ENCODE measurements around the gene DBET. TPM values are rescaled to one million over a fixed set of nuclear protein-coding genes. Genes with fewer than 3 reads are reported as not detected.
"Not testable (repeated sequence)": the region's sequence is repeated elsewhere in the genome, so short reads cannot be mapped to it uniquely, and the experiment has no call there.

DBET gene
- polyA plus RNA-seq, 2 donors, result not detected

DNA sequence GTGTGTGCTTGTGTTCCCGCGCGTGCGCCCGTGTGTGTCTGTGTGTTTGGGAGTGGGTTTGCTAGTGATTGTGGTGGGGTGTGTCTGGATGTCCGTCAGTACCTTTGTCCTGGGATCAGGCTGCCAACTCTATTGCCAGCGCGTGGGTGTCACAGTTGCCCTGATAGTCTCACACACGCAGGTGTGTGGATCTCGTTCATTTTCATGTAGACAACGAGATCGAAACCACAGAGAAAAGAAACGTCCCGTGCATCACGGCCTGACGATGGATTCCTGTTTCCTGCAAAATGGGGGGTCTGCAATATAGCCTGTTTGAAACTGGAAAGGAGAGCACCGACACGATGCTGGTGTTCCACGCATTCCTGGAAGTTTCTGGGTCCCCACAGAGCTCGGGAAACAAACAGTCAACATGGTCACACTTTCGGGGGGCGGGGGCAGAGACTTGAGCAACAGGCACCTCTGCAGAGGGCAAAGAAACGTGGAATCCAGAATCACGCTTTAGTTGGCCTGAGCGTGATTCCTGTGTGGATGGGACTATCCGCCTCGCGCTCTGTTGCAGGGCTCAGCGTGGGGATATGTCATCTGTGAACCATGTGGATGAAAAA, 44.3 kb upstream of the DBET start:
- H3K9me3 ChIP-seq (ENCODE audit: control insufficient read depth in 2 of 2, insufficient read depth in 1 of 2, low read depth in 1 of 2, low read length in 1 of 2), result peaks cover 2 to 19% of the 10 kb centered on the region in 2 donors
- 17 to 23% methylated on average over 29 of the region's 29 CpGs for WGBS, 2 donors
- not testable (repeated sequence) for H3K4me3 ChIP-seq (ENCODE audit: low read depth in 1 of 2, low read length in 2 of 2); H3K36me3 ChIP-seq (ENCODE audit: control insufficient read depth in 2 of 2, insufficient read depth in 2 of 2, low read length in 1 of 2); H3K27ac ChIP-seq (ENCODE audit: low read depth in 2 of 2, low read length in 1 of 2)
- H3K27me3 ChIP-seq (ENCODE audit: control insufficient read depth in 1 of 2, insufficient read depth in 2 of 2, low read length in 2 of 2), result peaks cover 26 to 34% of the 10 kb centered on the region in 2 donors
- H3K4me1 ChIP-seq (ENCODE audit: control insufficient read depth in 2 of 2, insufficient read depth in 2 of 2, low read length in 1 of 2), result peaks cover 10 to 15% of the 10 kb centered on the region in 2 donors

DNA sequence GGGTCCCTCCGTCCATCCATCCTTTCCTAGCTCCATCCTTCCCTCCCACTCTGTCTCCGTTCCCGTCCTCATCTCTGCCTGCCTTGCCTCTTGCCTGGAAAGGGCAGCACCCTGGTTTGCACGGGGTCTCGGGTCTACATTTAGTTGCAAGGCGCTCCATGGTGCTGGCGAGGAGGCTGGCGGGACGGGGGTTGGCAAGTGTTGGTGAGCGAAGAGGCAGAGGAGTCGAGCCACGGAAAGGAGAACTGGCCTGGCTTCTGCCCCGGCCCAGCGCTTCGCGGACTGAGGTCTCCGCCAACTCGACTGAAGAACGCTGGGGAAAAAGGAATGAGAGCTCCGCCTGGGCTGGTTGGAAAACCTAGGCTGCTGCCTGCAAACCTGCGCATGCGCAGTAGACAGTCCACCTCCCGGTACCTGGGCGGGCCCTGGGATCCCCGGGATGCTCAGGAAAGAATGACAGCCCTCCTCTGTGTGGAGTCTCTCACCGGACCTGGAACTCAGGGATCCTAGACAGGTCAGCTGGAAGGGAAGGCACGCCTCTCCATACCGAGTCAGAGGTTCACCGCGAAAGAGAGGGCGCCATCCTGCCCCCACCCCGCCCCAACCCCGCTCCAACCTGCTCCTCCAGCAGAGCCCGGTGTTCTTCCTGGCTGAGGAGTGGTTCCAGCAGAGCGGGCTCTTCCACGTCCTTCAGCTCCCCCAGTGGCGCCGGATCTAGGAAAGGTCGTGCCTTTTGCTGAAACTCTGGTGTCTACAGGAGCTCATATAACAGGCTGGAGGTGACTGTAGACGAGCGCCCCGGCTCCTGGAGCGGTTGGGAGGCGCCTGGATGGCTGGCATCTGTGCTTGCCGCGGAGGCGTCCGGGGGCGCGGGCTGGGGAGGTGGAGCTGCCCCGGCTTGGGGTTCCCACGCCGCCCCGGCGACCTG, 43.2 kb upstream of the DBET start:
- Histone ChIP-seq H3K9me3 (ENCODE audit: control insufficient read depth in 2 of 2, insufficient read depth in 1 of 2, low read depth in 1 of 2, low read length in 1 of 2) (peaks cover 2 to 14% of the 10 kb centered on the region in 2 donors), H3K4me3 (ENCODE audit: low read depth in 1 of 2, low read length in 2 of 2) (peak overlapping the region; percentile 9 to 21), H3K4me1 (ENCODE audit: control insufficient read depth in 2 of 2, insufficient read depth in 2 of 2, low read length in 1 of 2) (peaks cover 10 to 15% of the 10 kb centered on the region in 2 donors), H3K36me3 (ENCODE audit: control insufficient read depth in 2 of 2, insufficient read depth in 2 of 2, low read length in 1 of 2) (no peaks in the 10 kb centered on the region), H3K27me3 (ENCODE audit: control insufficient read depth in 1 of 2, insufficient read depth in 2 of 2, low read length in 2 of 2) (peaks cover 25 to 26% of the 10 kb centered on the region in 2 donors), H3K27ac (ENCODE audit: low read depth in 2 of 2, low read length in 1 of 2) (no peak overlapping the region)
- WGBS, 2 donors, result 7 to 8% methylated on average over 50 to 55 of the region's 55 CpGs

DNA sequence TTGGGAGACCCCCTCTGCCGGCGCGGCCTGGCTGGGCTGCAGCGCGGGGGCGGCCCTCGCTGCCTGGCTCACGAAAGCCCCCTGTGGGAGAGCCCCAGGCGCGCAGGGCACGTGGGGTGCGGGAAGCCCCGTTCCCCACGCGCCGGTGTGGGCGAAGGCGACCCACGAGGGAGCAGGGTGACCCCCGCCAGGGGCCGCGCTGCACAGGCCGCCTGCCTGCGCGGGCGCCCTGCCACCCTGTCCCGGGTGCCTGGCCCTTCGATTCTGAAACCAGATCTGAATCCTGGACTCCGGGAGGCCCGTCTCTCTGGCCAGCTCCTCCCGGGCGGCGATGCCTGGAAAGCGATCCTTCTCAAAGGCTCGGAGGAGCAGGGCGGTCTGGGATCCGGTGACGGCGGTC, 42.3 kb upstream of the DBET start:
- H3K9me3 ChIP-seq (ENCODE audit: control insufficient read depth in 2 of 2, insufficient read depth in 1 of 2, low read depth in 1 of 2, low read length in 1 of 2); H3K4me3 ChIP-seq (ENCODE audit: low read depth in 1 of 2, low read length in 2 of 2); H3K36me3 ChIP-seq (ENCODE audit: control insufficient read depth in 2 of 2, insufficient read depth in 2 of 2, low read length in 1 of 2); H3K27ac ChIP-seq (ENCODE audit: low read depth in 2 of 2, low read length in 1 of 2): not testable (repeated sequence)
- Histone ChIP-seq H3K27me3 (ENCODE audit: control insufficient read depth in 1 of 2, insufficient read depth in 2 of 2, low read length in 2 of 2) (peaks cover 18 to 19% of the 10 kb centered on the region in 2 donors), H3K4me1 (ENCODE audit: control insufficient read depth in 2 of 2, insufficient read depth in 2 of 2, low read length in 1 of 2) (peaks cover 8 to 13% of the 10 kb centered on the region in 2 donors)
- WGBS, 2 donors, result 51 to 56% methylated on average over 17 of the region's 39 CpGs

DNA sequence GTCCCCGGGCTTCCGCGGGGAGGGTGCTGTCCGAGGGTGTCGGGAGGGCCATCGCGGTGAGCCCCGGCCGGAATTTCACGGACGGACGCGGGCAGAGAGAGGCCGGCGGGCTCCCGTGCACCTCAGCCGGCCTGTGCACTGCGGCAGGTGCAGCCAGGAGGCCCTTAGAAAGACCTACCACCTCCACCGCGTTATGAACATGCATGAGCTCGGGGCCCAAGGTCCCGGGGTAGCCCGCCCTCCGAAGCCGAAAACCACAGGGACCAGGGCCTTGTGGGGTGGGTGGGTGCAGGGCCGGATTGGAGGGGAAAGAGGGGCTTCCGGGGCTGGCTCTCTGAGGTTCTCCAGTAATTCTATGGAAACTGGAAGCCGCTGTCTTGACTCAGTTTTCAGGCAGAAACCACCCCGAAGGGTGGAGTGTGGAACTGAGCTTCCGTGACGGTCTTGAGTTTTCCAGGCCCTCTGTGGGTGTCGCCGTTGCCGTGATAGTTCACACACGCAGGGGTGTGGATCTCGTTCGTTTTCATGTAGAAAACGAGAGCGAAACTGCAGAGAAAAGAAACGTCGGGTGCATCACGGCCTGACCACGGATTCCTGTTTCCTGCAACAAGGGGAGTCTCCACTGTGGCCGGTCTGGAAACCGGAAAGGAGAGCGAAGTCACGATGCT, 41.6 kb upstream of the DBET start:
- H3K9me3 ChIP-seq (ENCODE audit: control insufficient read depth in 2 of 2, insufficient read depth in 1 of 2, low read depth in 1 of 2, low read length in 1 of 2); H3K36me3 ChIP-seq (ENCODE audit: control insufficient read depth in 2 of 2, insufficient read depth in 2 of 2, low read length in 1 of 2); H3K27ac ChIP-seq (ENCODE audit: low read depth in 2 of 2, low read length in 1 of 2): not testable (repeated sequence)
- Histone ChIP-seq H3K4me3 (ENCODE audit: low read depth in 1 of 2, low read length in 2 of 2) (peak overlapping the region; percentile 12 to 43), H3K4me1 (ENCODE audit: control insufficient read depth in 2 of 2, insufficient read depth in 2 of 2, low read length in 1 of 2) (peaks cover 5 to 12% of the 10 kb centered on the region in 2 donors), H3K27me3 (ENCODE audit: control insufficient read depth in 1 of 2, insufficient read depth in 2 of 2, low read length in 2 of 2) (peaks cover 14 to 16% of the 10 kb centered on the region in 2 donors)
- WGBS, 2 donors, result 22 to 27% methylated on average over 34 to 37 of the region's 47 CpGs

DNA sequence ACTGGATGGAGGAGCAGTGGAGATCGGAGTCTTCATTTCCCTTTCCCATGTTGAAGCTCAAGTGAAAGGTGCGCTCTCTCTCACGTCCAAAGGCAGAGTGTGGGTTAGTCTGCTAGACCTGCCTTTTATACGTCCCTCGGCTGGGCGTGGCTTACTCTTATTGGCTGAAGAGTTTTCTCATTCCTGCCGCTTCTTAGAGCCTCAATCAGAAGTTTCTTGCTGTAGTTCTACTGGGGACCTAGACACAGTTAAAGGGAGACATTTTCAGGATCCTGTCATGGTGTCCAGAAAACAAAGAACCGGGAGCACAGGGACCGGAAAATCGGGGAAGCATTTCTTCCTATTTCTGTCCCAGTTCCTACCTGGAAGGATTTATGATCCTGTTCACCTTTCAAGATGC, 37.1 kb upstream of the DBET start, which contains the start of gene FRG2:
FRG2 (minus strand) TSS at position 101 of the 400 bp plus-strand sequence; CDS start at position 49, 52 bp downstream.
- H3K27ac ChIP-seq (ENCODE audit: low read depth in 2 of 2, low read length in 1 of 2); H3K36me3 ChIP-seq (ENCODE audit: control insufficient read depth in 2 of 2, insufficient read depth in 2 of 2, low read length in 1 of 2); H3K4me1 ChIP-seq (ENCODE audit: control insufficient read depth in 2 of 2, insufficient read depth in 2 of 2, low read length in 1 of 2); H3K27me3 ChIP-seq (ENCODE audit: control insufficient read depth in 1 of 2, insufficient read depth in 2 of 2, low read length in 2 of 2); H3K4me3 ChIP-seq (ENCODE audit: low read depth in 1 of 2, low read length in 2 of 2); H3K9me3 ChIP-seq (ENCODE audit: control insufficient read depth in 2 of 2, insufficient read depth in 1 of 2, low read depth in 1 of 2, low read length in 1 of 2): not testable (repeated sequence)
- WGBS, 2 donors, result 70 to 74% methylated on average over 1 to 3 of the region's 10 CpGs

DNA sequence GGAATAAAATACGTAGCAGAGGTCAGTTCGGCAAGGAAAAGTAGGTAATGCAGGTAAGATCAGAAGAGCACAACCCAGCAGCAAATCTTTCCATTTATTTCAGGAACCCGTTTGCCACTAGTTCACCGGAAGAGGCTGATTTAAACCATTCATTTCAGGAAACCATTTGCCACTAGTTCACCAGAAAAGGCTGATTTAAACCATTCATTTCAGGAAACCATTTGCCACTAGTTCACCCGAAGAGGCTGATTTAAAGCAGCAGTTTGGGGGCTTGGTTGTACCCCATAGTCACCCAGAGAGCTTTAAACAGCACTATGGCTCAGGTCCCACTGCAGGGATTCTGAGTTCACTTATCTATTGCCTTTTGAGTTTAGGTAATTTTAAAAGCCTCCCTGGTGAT, 33.0 kb upstream of the DBET start:
- H3K36me3 ChIP-seq (ENCODE audit: control insufficient read depth in 2 of 2, insufficient read depth in 2 of 2, low read length in 1 of 2); H3K4me3 ChIP-seq (ENCODE audit: low read depth in 1 of 2, low read length in 2 of 2); H3K27me3 ChIP-seq (ENCODE audit: control insufficient read depth in 1 of 2, insufficient read depth in 2 of 2, low read length in 2 of 2); H3K4me1 ChIP-seq (ENCODE audit: control insufficient read depth in 2 of 2, insufficient read depth in 2 of 2, low read length in 1 of 2); H3K9me3 ChIP-seq (ENCODE audit: control insufficient read depth in 2 of 2, insufficient read depth in 1 of 2, low read depth in 1 of 2, low read length in 1 of 2); H3K27ac ChIP-seq (ENCODE audit: low read depth in 2 of 2, low read length in 1 of 2): not testable (repeated sequence)
- WGBS, 2 donors, result 35 to 56% methylated on average over 3 of the region's 5 CpGs

DNA sequence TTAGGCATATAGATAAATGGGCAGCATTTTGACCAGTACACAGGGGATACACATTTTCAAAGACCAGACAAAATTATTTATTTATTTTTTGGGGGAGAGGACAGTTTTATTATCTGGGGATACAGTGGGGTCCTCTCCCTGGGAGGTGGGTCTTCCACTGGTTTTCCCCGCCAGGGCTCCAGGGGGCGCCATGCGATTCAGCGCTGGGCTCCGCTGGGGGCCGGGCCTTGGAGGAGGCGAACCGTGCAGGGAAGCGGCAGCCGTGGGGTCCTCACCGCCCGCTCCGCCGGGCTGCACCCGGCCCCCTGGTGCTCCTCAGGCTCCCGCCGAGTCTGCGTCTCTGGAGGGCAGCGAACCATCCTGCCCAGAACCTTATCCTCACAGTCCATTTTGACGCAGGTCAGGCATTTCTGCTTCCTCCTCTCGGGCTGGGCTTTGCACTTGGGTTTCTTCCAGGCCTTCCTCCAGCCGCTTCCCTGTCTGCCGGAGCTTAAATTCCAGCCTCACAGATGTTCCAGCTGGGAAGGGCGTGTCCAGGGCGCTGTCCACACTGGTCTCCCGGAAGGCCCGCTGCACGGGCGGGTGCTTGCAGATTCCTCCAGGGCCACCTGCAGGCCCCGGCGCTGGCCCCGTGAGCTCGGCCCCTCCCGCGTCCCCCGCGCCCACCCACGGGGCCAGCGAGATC, 26.5 kb upstream of the DBET start:
- H3K4me3 ChIP-seq (ENCODE audit: low read depth in 1 of 2, low read length in 2 of 2); H3K4me1 ChIP-seq (ENCODE audit: control insufficient read depth in 2 of 2, insufficient read depth in 2 of 2, low read length in 1 of 2); H3K27me3 ChIP-seq (ENCODE audit: control insufficient read depth in 1 of 2, insufficient read depth in 2 of 2, low read length in 2 of 2); H3K9me3 ChIP-seq (ENCODE audit: control insufficient read depth in 2 of 2, insufficient read depth in 1 of 2, low read depth in 1 of 2, low read length in 1 of 2); H3K36me3 ChIP-seq (ENCODE audit: control insufficient read depth in 2 of 2, insufficient read depth in 2 of 2, low read length in 1 of 2); H3K27ac ChIP-seq (ENCODE audit: low read depth in 2 of 2, low read length in 1 of 2): not testable (repeated sequence)
- WGBS, 2 donors, result 0 to 2% methylated on average over 1 to 6 of the region's 39 CpGs

DNA sequence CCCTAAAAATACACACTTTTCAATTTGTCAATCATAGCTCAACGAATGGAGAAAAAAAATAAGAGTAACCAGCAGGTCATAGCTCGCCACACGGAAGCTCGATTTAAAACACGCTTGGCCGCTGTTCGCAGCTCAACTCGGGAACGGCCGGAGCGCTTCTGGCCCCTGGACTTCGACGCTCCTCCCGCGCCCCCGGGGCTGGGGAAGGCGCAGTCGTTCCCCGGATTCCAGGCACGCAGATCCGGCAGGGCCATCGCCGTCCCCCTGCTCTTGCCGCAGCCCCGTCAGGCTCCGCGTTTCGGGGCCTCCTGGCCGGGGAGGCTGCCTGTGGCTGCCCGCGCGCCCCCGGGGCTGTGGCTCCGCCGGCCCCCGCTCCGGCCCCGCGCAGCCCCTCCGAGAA, 23.4 kb upstream of the DBET start:
- H3K36me3 ChIP-seq (ENCODE audit: control insufficient read depth in 2 of 2, insufficient read depth in 2 of 2, low read length in 1 of 2); H3K27ac ChIP-seq (ENCODE audit: low read depth in 2 of 2, low read length in 1 of 2); H3K27me3 ChIP-seq (ENCODE audit: control insufficient read depth in 1 of 2, insufficient read depth in 2 of 2, low read length in 2 of 2); H3K4me3 ChIP-seq (ENCODE audit: low read depth in 1 of 2, low read length in 2 of 2); H3K4me1 ChIP-seq (ENCODE audit: control insufficient read depth in 2 of 2, insufficient read depth in 2 of 2, low read length in 1 of 2); H3K9me3 ChIP-seq (ENCODE audit: control insufficient read depth in 2 of 2, insufficient read depth in 1 of 2, low read depth in 1 of 2, low read length in 1 of 2): not testable (repeated sequence)
- WGBS, 2 donors, result 28 to 32% methylated on average over 27 to 32 of the region's 40 CpGs

DNA sequence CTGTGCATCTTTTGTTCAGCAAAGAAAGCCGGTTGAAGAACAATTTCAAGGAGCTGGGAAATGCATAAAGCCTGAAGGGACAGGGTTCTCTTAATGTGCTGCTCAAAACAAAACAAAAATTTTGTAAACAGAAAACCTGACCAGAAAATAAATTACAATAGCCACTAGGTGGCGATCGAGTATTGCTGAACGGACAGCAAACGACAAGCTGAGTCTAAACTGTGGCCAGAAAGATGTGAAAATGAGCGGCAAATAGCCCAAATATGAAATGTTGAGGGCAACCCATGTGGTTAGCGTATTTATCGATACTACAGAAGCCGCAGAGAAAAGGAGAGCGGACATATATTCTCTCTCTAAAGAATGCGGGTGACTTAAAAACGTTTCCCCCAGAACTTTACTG, 16.7 kb upstream of the DBET start:
- not testable (repeated sequence) for H3K27ac ChIP-seq (ENCODE audit: low read depth in 2 of 2, low read length in 1 of 2); H3K4me3 ChIP-seq (ENCODE audit: low read depth in 1 of 2, low read length in 2 of 2); H3K36me3 ChIP-seq (ENCODE audit: control insufficient read depth in 2 of 2, insufficient read depth in 2 of 2, low read length in 1 of 2); H3K4me1 ChIP-seq (ENCODE audit: control insufficient read depth in 2 of 2, insufficient read depth in 2 of 2, low read length in 1 of 2); H3K27me3 ChIP-seq (ENCODE audit: control insufficient read depth in 1 of 2, insufficient read depth in 2 of 2, low read length in 2 of 2); H3K9me3 ChIP-seq (ENCODE audit: control insufficient read depth in 2 of 2, insufficient read depth in 1 of 2, low read depth in 1 of 2, low read length in 1 of 2)
- 11 to 22% methylated on average over 1 of the region's 12 CpGs for WGBS, 2 donors
